Natural killer cell (primary cell): ENCODE data around the gene DACH2. TPM values are rescaled to one million over a fixed set of nuclear protein-coding genes. Genes with fewer than 3 reads are reported as not detected.

Source experiments
- ATAC-seq, 3 donors: fragments of 150-1000 bp in 2 of 3; fragments of 200-7000 bp in 1 of 3; cut with Tn5 transposase; 1 replicate in 1 of 3; 2 replicates in 2 of 3; pipeline ENCODE4 v1.10.0; 2021; ENCODE audit warnings: mild to moderate bottlenecking in 2 of 3, moderate library complexity in 2 of 3
- DNase-seq, 2 donors: peaks; one replicate each; pipeline versions ENCODE4 v3.0.0 to v3.0.0-alpha.2; 2013 to 2021; ENCODE audit warnings: mixed read lengths in 1 of 2
- H3K27ac ChIP-seq: one replicate; pipeline ENCODE4 v1.5.1; 2013; ENCODE audit warnings: mild to moderate bottlenecking, low read length
- H3K27me3 ChIP-seq: one replicate; pipeline ENCODE4 v1.6.1; 2013; ENCODE audit warnings: low read length; ENCODE audit not compliant: control insufficient read depth, insufficient read depth
- H3K36me3 ChIP-seq: one replicate; pipeline ENCODE4 v1.6.1; 2013; ENCODE audit warnings: low read length; ENCODE audit not compliant: control insufficient read depth, insufficient read depth
- H3K4me1 ChIP-seq: one replicate; pipeline ENCODE4 v1.6.1; 2013; ENCODE audit warnings: low read length; ENCODE audit not compliant: control insufficient read depth, insufficient read depth
- H3K4me3 ChIP-seq: one replicate; pipeline ENCODE4 v1.5.1; 2013; ENCODE audit warnings: low read length
- H3K9me3 ChIP-seq: one replicate; pipeline ENCODE4 v1.6.1; 2013; ENCODE audit warnings: low read length; ENCODE audit not compliant: control insufficient read depth, insufficient read depth
- H3K27ac Mint-ChIP-seq, 2 donors: one replicate each; pipeline ENCODE4 v1.8.0; 2022; ENCODE audit warnings: mild to moderate bottlenecking in 2 of 2, mixed read lengths in 2 of 2, moderate library complexity in 1 of 2
- H3K27me3 Mint-ChIP-seq, 2 donors: one replicate each; pipeline ENCODE4 v1.8.0; 2022; ENCODE audit warnings: low read depth in 2 of 2, mixed read lengths in 2 of 2
- H3K36me3 Mint-ChIP-seq: one replicate; pipeline ENCODE4 v1.8.0; 2022; ENCODE audit warnings: mixed read lengths
- H3K4me1 Mint-ChIP-seq, 2 donors: one replicate each; pipeline ENCODE4 v1.8.0; 2022; ENCODE audit warnings: mixed read lengths in 2 of 2
- H3K4me3 Mint-ChIP-seq: one replicate; pipeline ENCODE4 v1.8.0; 2022; ENCODE audit warnings: mild to moderate bottlenecking, moderate library complexity, mixed read lengths
- H3K9me3 Mint-ChIP-seq, 2 donors: one replicate each; pipeline ENCODE4 v1.8.0; 2022; ENCODE audit warnings: mixed read lengths in 2 of 2
- WGBS: methylation state at CpG from one replicate; pipeline ENCODE4 v1.1.7; 2013; ENCODE audit warnings: missing lambda C conversion rate; ENCODE audit not compliant: insufficient coverage; 5-methylcytosine and 5-hydroxymethylcytosine counted together
- intact Hi-C: fragments of 100-400 bp; cut with micrococcal nuclease; formaldehyde crosslinking; loops from one replicate; pipeline ENCODE4 v1.14.2; 2022
- total RNA-seq, 4 donors: library from RNA; stranded (reverse); fragments of 120-200 nt in 1 of 4; gene quantifications; one replicate each; pipeline versions ENCODE4 v1.2.3 to v1.2.4, GENCODE V29; 2013 to 2022
- TF ChIP-seq, protein P1 (sequence below): fragments of 200-600 bp; IDR thresholded peaks from one replicate; pipeline ENCODE4 v1.8.0; 2022; ENCODE audit warnings: antibody characterized with exemption

DACH2 gene
- total RNA-seq, 3 donors from 2014 or later (not counting 1 experiment from before 2014, with no cell fraction given) = not detected

- Histone ChIP-seq H3K27ac (no peak overlapping the region), H3K9me3 (no peaks in the 10 kb centered on the region), H3K36me3 (no peaks in the 10 kb centered on the region), H3K4me1 (no peaks in the 10 kb centered on the region), H3K4me3 (no peak overlapping the region), H3K27me3 (no peaks in the 10 kb centered on the region)
- ATAC-seq (no peak), DNase-seq (no peak)
- no peaks in the 10 kb centered on the region for H3K36me3 Mint-ChIP-seq
- no peak overlapping the region for H3K4me3 Mint-ChIP-seq
- 97% methylated on average over 6 of the region's 6 CpGs for WGBS
- TF ChIP-seq, protein P1, sequence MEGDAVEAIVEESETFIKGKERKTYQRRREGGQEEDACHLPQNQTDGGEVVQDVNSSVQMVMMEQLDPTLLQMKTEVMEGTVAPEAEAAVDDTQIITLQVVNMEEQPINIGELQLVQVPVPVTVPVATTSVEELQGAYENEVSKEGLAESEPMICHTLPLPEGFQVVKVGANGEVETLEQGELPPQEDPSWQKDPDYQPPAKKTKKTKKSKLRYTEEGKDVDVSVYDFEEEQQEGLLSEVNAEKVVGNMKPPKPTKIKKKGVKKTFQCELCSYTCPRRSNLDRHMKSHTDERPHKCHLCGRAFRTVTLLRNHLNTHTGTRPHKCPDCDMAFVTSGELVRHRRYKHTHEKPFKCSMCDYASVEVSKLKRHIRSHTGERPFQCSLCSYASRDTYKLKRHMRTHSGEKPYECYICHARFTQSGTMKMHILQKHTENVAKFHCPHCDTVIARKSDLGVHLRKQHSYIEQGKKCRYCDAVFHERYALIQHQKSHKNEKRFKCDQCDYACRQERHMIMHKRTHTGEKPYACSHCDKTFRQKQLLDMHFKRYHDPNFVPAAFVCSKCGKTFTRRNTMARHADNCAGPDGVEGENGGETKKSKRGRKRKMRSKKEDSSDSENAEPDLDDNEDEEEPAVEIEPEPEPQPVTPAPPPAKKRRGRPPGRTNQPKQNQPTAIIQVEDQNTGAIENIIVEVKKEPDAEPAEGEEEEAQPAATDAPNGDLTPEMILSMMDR = no peak
- intact Hi-C loops = no loop called here
- H3K27ac Mint-ChIP-seq = no peak overlapping the region
- no peaks in the 10 kb centered on the region for H3K27me3 Mint-ChIP-seq
- peaks cover 3% of the 10 kb centered on the region in 2 donors for H3K9me3 Mint-ChIP-seq
- H3K4me1 Mint-ChIP-seq = no peaks in the 10 kb centered on the region
Measured at GRCh38 chrX:86194758-86195157, 46.5 kb downstream of the DACH2 start.

DNA sequence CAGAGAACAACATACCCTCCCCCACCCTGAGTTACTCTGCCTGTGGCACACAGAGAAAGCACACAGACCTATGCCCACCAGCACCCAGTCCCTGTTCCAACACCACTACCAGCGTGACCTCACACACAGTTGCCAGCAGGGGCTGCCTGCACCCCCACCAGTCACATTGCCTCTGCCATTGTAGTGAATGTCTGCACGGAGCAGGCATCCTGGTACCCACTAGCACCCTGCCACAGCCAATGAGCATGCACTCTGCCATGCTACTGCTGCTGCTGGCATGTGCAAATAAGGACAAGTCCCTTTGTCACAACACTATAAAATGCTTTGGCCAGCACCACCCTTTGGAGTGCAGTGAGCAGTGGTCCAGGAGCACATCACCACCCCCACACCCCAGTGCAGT, 47.1 kb downstream of the DACH2 start:
- TF ChIP-seq, protein P1 = no peak
- no peak overlapping the region for H3K4me3 Mint-ChIP-seq
- Histone ChIP-seq H3K9me3 (no peaks in the 10 kb centered on the region), H3K27me3 (no peaks in the 10 kb centered on the region), H3K27ac (no peak overlapping the region), H3K4me1 (no peaks in the 10 kb centered on the region), H3K4me3 (no peak overlapping the region), H3K36me3 (no peaks in the 10 kb centered on the region)
- no peak overlapping the region for H3K27ac Mint-ChIP-seq
- DNase-seq (no peak), ATAC-seq (no peak)
- H3K4me1 Mint-ChIP-seq = no peaks in the 10 kb centered on the region
- no peaks in the 10 kb centered on the region for H3K27me3 Mint-ChIP-seq
- 85% methylated on average over 2 of the region's 2 CpGs for WGBS
- intact Hi-C loops = no loop called here
- no peaks in the 10 kb centered on the region for H3K36me3 Mint-ChIP-seq
- peaks cover 3 to 5% of the 10 kb centered on the region in 2 donors for H3K9me3 Mint-ChIP-seq

- no peaks in the 10 kb centered on the region for H3K4me1 Mint-ChIP-seq
- Histone ChIP-seq H3K27me3 (no peaks in the 10 kb centered on the region), H3K9me3 (no peaks in the 10 kb centered on the region), H3K4me1 (no peaks in the 10 kb centered on the region), H3K4me3 (no peak overlapping the region), H3K27ac (no peak overlapping the region), H3K36me3 (no peaks in the 10 kb centered on the region)
- H3K9me3 Mint-ChIP-seq = peaks cover 3 to 5% of the 10 kb centered on the region in 2 donors
- TF ChIP-seq, protein P1 = no peak
- no peak overlapping the region for H3K4me3 Mint-ChIP-seq
- H3K36me3 Mint-ChIP-seq = no peaks in the 10 kb centered on the region
- intact Hi-C loops = no loop called here
- DNase-seq = no peak
- ATAC-seq = no peak
- H3K27ac Mint-ChIP-seq = no peak overlapping the region
- WGBS = 86% methylated on average over 1 of the region's 1 CpG
- no peaks in the 10 kb centered on the region for H3K27me3 Mint-ChIP-seq
Measured at GRCh38 chrX:86197815-86198214, 49.6 kb downstream of the DACH2 start.

DNA sequence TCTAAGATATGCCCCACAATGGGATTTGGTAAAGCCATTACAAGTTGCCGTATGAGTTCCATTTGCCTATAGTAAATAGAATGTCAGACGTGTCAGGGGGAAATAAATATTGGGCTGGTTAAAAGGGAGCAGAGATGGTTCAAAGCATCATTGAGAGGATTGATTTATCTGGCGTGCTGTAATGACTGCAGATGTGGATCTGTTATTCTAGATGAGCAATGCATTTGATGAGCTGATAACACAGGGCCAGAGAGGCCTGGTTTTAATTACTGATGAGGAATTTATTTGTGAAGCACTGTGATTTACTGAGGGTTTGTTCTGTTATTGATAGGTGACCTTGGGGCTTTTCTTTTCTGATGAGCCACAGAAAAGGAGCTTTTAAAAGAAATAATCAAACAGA, 62.5 kb downstream of the DACH2 start:
- DNase-seq = no peak
- no peaks in the 10 kb centered on the region for H3K36me3 Mint-ChIP-seq
- TF ChIP-seq, protein P1 = no peak
- Histone ChIP-seq H3K4me1 (no peaks in the 10 kb centered on the region), H3K9me3 (no peaks in the 10 kb centered on the region), H3K27me3 (no peaks in the 10 kb centered on the region), H3K4me3 (no peak overlapping the region), H3K36me3 (no peaks in the 10 kb centered on the region), H3K27ac (no peak overlapping the region)
- no peak for ATAC-seq
- intact Hi-C loops = no loop called here
- H3K4me1 Mint-ChIP-seq = no peaks in the 10 kb centered on the region
- no peak overlapping the region for H3K27ac Mint-ChIP-seq
- WGBS = 62% methylated on average over 3 of the region's 3 CpGs
- H3K9me3 Mint-ChIP-seq = peaks cover 2 to 3% of the 10 kb centered on the region in 2 donors
- no peak overlapping the region for H3K4me3 Mint-ChIP-seq
- peaks cover 2 to 6% of the 10 kb centered on the region in 2 donors for H3K27me3 Mint-ChIP-seq
